HG03097 (cell line): Measurements from ENCODE around the gene PARD3.

Experiments
- ATAC-seq: cut with Tn5 transposase; IDR thresholded peaks from one replicate; pipeline ENCODE4 v1.9.1; 2021; ENCODE audit not compliant: unreplicated experiment, low FRiP score

The PARD3 gene

GRCh38 chr10:34339816-34340553, 475.1 kb downstream of the PARD3 start:
- ATAC-seq: no peak

- ATAC-seq: no peak
Measured at GRCh38 chr10:34337917-34338316, 477.2 kb downstream of the PARD3 start.

- no peak for ATAC-seq
Measured at GRCh38 chr10:34335960-34336690, 479.0 kb downstream of the PARD3 start.

GRCh38 chr10:34334908-34335307, 480.2 kb downstream of the PARD3 start:
- ATAC-seq: no peak

GRCh38 chr10:34333513-34333912, 481.6 kb downstream of the PARD3 start:
- ATAC-seq: no peak

- ATAC-seq: no peak
Measured at GRCh38 chr10:34327184-34327583, 487.9 kb downstream of the PARD3 start.

- ATAC-seq: no peak
Measured at GRCh38 chr10:34323192-34323591, 491.9 kb downstream of the PARD3 start.

GRCh38 chr10:34320265-34320664, 494.8 kb downstream of the PARD3 start:
- ATAC-seq: no peak

GRCh38 chr10:34319197-34319846, 495.8 kb downstream of the PARD3 start:
- no peak for ATAC-seq

- no peak for ATAC-seq
Measured at GRCh38 chr10:34316154-34316553, 498.9 kb downstream of the PARD3 start.

- no peak for ATAC-seq
Measured at GRCh38 chr10:34314457-34314856, 500.6 kb downstream of the PARD3 start.

GRCh38 chr10:34313888-34314287, 501.2 kb downstream of the PARD3 start:
- no peak for ATAC-seq

GRCh38 chr10:34313353-34313752, 501.7 kb downstream of the PARD3 start:
- no peak for ATAC-seq

- no peak for ATAC-seq
Measured at GRCh38 chr10:34311679-34312078, 503.4 kb downstream of the PARD3 start.

GRCh38 chr10:34310234-34310633, 504.9 kb downstream of the PARD3 start:
- ATAC-seq: no peak

- ATAC-seq: no peak
Measured at GRCh38 chr10:34305189-34305588, 509.9 kb downstream of the PARD3 start.

- ATAC-seq: no peak
Measured at GRCh38 chr10:34303022-34303421, 512.1 kb downstream of the PARD3 start.

GRCh38 chr10:34299105-34299611, 515.9 kb downstream of the PARD3 start:
- no peak for ATAC-seq

GRCh38 chr10:34298346-34298818, 516.7 kb downstream of the PARD3 start:
- no peak for ATAC-seq

GRCh38 chr10:34297541-34298345, 517.4 kb downstream of the PARD3 start:
- no peak for ATAC-seq
